Activated CD4-positive, alpha-beta T cell treated with anti-CD3 and anti-CD28 coated beads for 24 hours (primary cell): ENCODE measurements around the gene ZFR2.
"Not testable (repeated sequence)": the region's sequence is repeated elsewhere in the genome, so short reads cannot be mapped to it uniquely, and the experiment has no call there.

ENCODE experiments used
- DNase-seq, 2 donors: peaks; one replicate each; pipeline ENCODE4 v3.0.0-alpha.2; 2020; ENCODE audit warnings: low read depth in 2 of 2

Gene ZFR2

DNA sequence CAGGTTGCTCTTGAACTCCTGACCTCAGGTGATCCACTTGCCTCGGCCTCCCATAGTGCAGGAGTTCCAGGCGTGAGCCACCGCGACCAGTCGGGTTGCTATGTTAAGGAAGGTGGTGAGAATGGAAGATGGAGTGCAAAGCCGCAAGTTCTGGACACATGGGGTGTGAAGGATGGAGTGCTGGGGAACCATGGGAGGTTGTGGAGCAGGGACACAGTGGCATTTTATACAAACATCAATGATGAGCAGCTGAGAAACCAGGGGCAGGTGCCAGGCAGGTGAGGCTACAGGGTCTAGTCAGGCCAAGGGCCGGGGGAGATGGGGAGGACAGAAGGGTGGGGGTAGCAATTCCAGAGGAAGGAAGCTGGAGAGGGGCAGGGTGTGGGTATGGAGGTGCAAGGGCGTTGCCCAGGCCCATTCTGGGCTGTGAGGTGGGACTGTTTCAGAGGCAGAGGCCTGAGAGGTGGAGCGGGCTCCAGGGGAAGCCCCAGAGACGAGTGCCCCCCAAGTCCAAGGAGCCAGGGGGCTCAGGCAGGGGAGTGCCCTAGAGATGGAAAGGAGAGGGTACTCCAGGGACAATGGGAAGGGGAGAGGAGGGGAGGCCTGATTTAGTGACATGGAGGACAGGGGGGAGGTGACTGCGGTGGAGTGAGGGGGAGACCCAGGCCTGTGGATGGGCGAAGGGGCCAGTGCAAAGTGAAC is 94.9 kb downstream of the ZFR2 start:
- DNase-seq = no peak

- no peak for DNase-seq
Observed at GRCh38 chr19:3771906-3772455, 96.9 kb downstream of the ZFR2 start, which contains the start of gene RAX2. TSS of gene RAX2 (minus strand) at chr19:3772228. CDS start at chr19:3771742, 486 bp downstream.

DNA sequence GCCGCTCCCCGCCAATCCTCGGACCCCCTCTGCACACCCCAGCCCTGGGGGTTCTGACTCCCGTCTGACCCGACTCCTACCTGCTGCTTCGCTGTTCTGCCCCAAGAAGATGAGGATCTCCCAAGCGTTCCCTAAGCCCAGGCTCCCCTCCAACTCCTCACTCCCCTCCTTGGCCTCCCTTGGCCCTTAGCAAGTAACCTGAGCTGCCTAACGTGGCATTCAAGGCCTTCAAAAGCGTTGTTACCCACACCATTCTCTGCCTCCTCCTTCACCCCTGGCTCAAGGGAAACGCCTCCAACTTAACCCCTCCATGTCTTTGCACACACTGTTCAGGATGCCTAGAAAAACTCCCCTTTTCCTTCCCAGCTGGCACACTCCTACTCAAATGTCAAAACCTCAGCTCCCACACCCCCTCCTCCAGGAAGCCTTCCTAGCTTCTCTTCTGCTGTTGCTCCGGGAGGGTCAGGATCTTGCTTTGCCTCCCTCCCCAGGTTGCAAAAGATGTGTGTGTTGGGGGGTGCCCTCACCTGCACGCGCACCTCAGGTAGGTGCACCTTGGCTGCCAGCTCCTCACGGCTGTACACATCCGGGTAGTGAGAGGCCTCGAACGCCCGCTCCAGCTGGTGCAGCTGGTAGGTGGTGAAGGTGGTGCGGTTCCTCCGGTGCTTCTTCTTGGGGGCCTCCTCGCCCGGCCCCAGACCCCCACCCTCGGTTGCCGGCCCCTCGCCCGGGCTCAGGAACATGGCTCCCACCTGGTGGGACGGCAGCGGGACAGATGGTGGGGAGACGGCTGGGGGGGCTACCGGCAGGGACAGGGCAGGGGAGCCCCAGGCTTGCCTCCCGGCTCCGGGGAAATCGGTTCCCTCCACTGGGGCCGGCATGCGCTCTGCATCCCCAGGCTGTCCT is 97.6 kb downstream of the ZFR2 start:
- DNase-seq = no peak

GRCh38 chr19:3770136-3770999 is 98.5 kb downstream of the ZFR2 start:
- no peak for DNase-seq

GRCh38 chr19:3769494-3769893 is 99.3 kb downstream of the ZFR2 start:
- DNase-seq = no peak

DNA sequence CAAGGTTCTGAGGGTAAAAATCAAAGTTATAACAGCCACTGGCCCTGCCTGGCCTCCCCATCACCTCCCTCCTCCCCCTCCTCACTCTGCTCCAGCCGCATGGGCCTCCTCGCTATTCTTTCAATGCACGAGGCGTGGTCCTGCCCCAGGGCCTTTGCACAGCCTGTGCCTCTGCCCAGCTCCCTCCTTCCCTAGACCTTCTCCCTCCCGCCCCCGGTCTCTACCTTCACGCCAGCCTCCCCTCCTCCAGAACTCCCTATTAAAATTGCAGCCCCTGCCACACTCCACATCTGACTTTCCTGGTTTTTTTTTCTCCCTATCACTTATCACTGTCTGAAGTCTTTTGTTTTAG is 100.1 kb downstream of the ZFR2 start:
- DNase-seq = no peak

- DNase-seq = no peak
Observed at GRCh38 chr19:3768015-3768747, 100.7 kb downstream of the ZFR2 start.

- DNase-seq = no peak
Observed at GRCh38 chr19:3767050-3767449, 101.8 kb downstream of the ZFR2 start.

- no peak for DNase-seq
Observed at GRCh38 chr19:3766520-3766919, 102.3 kb downstream of the ZFR2 start.

- not testable (repeated sequence) for DNase-seq
Observed at GRCh38 chr19:3765757-3766156, 103.1 kb downstream of the ZFR2 start.

GRCh38 chr19:3765121-3765520 is 103.7 kb downstream of the ZFR2 start:
- DNase-seq = no peak

DNA sequence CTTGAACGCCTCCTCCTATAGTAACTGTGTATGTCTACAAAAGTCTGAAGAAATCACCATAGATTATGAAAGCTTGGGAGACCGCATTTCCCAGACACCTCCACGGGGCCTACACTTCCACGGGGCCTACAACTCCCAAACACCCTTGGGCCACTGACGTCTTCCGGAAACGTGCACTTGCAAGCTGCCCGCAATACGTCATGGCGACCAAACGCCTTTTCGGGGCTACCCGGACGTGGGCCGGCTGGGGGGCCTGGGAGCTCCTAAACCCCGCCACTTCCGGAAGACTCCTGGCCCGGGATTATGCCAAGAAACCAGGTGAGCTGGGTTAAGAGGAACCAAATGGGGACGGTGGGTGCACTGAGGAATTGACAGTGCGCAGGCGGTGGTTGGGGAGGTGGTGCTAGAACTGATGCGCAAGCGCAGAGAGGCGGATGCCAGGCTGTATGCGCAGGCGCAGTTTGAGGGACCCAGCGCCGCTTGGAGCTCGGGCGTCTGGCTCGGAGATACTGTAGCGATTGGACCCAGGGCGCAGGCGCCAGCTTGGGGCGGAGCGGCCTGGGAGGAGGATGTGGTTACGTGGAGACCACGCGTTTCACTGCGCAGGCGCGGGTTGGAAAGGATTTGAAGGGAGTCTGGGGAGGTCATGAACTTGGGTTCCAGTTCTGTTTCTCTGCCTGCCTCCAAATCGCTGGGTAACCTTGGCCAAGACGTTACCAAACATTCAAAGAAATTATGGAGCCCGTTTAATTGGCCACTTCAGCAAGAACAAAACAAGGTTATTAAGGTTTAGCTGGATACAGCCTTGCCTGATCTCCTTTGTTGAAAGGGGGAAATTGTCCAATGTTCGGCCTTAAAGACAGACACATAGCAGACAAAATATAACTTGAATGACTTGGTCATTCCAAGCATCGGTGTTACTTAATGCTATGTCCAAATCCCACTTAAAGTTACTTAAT is 106.1 kb downstream of the ZFR2 start, which contains the start of gene MRPL54:
MRPL54 (plus strand) TSS at position 182 of the 959 bp plus-strand sequence; CDS start at position 201, 19 bp downstream.
- peak; percentile 98 to 99 for DNase-seq

GRCh38 chr19:3762130-3762473 is 106.7 kb downstream of the ZFR2 start:
- no peak for DNase-seq

GRCh38 chr19:3761382-3762129 is 107.3 kb downstream of the ZFR2 start, which contains the start of gene APBA3:
TSS of gene APBA3 (minus strand) at chr19:3761692. CDS start at chr19:3760264, 1,428 bp downstream.
- DNase-seq = peak; percentile 96 to 97

- DNase-seq = no peak
Observed at GRCh38 chr19:3760871-3761361, 107.9 kb downstream of the ZFR2 start.

DNA sequence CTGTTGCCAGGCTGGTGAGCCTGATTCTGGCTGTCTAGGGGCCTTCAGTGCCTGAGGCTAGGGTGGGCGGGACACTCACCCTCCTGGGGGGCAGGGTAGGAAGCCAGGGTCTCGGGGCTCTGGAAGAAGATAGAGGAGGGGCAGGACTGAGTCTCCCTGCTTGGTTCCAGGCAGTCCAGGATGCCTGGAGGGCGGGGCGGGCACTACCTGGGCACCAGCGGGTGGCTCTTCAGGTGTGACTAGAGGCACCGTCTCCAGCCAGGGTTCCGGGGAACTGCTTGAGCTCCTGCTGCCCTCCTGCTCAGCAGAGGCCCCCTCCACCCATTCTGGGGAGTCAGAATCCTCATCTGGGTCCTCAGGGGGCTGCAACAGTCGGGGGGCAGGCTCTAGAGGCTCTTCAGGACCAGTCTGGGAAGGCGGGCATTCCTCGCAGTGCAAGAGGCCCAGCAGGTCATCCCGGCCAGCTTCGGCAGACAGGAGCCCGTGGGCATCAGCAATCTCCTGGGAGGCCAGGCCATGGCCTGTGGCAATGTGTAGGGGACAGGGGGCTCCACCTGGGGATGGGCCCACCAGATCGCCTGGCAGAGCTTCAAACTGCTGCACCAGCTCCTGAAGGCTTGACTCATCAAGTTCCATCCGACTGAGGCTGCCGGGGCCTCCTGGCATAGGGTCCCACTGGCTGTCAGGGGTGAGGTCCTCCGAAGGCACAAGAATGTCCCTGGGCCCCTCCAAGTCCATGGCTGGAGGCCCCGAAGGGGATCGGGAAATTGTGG is 109.2 kb downstream of the ZFR2 start:
- no peak for DNase-seq

- not testable (repeated sequence) for DNase-seq
Observed at GRCh38 chr19:3758297-3758696, 110.5 kb downstream of the ZFR2 start.

DNA sequence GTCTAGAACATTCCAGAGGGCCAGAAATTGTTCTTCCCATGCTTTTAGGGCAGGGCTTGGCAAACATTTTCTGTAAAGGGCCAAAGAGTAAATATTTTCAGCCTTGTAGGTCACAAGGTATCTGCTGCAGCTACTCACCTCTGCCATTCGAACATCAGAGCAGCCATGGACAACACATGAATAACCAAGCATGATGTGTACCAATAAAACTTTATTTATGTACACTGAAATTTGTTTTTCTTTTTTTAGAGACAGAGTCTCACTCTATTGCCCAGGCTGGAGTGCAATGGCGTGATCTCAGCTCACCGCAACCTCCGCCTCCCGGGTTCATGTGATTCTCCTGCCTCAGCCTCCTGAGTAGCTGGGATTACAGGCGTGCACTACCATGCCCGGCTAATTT is 111.1 kb downstream of the ZFR2 start:
- DNase-seq = not testable (repeated sequence)
